Stomach (tissue), 4 donors: ENCODE results near the gene KY.

Source experiments
- EP300 ChIP-seq: sonication (generic); formaldehyde crosslinking; IDR thresholded peaks from one replicate; pipeline ENCODE4 v1.6.1; 2017; ENCODE audit warnings: antibody characterized with exemption
- POLR2A ChIP-seq, 4 donors: fragments of 450-650 bp; IDR thresholded peaks; one replicate each; pipeline ENCODE4 v1.6.1; 2016; ENCODE audit warnings: antibody characterized with exemption in 4 of 4, control low read depth in 2 of 4, mild to moderate bottlenecking in 1 of 4, moderate library complexity in 1 of 4
- TF ChIP-seq, protein P1 (sequence below), 7 experiments: fragments of 450-650 bp in 4 of 7; fragments of 200-600 bp in 3 of 7; sonication (generic) in 3 of 7; IDR thresholded peaks; one replicate each; pipeline ENCODE4 v1.5.1; 2016 to 2019; ENCODE audit warnings: antibody characterized with exemption in 7 of 7, control low read depth in 2 of 7, mild to moderate bottlenecking in 1 of 7

DNA sequence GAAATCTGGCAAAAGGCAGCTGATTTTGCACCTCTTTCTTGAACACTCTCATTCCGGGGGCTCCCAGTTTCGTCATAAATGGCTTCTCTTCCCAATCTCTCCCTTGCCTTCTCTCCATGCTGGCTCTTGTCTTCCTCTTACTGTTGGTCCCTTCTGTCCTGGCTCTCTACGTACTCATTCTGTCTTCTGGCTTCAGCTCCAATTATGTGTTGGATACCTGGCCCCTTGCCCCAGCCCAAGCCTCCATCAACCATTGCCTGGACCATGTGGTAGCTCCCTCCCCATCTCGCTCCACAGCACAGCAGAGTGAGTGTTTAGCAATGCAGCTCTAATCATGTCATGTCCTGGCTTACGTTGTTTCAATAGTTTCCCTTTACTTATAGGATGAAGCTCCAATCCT, 21.7 kb upstream of the KY start:
- TF ChIP-seq, protein P1, sequence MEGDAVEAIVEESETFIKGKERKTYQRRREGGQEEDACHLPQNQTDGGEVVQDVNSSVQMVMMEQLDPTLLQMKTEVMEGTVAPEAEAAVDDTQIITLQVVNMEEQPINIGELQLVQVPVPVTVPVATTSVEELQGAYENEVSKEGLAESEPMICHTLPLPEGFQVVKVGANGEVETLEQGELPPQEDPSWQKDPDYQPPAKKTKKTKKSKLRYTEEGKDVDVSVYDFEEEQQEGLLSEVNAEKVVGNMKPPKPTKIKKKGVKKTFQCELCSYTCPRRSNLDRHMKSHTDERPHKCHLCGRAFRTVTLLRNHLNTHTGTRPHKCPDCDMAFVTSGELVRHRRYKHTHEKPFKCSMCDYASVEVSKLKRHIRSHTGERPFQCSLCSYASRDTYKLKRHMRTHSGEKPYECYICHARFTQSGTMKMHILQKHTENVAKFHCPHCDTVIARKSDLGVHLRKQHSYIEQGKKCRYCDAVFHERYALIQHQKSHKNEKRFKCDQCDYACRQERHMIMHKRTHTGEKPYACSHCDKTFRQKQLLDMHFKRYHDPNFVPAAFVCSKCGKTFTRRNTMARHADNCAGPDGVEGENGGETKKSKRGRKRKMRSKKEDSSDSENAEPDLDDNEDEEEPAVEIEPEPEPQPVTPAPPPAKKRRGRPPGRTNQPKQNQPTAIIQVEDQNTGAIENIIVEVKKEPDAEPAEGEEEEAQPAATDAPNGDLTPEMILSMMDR (IDR thresholded peaks at IDR 0.05) = no peak
- TF ChIP-seq EP300 (no peak), POLR2A (IDR thresholded peaks at IDR 0.05) (no peak)
